HG02870 (cell line): ENCODE data around the gene PLA2G4D.

Experiments used
- ATAC-seq: cut with Tn5 transposase; IDR thresholded peaks from one replicate; pipeline ENCODE4 v1.9.1; 2021; ENCODE audit warnings: mild to moderate bottlenecking, moderate library complexity; ENCODE audit not compliant: unreplicated experiment

Gene PLA2G4D

DNA sequence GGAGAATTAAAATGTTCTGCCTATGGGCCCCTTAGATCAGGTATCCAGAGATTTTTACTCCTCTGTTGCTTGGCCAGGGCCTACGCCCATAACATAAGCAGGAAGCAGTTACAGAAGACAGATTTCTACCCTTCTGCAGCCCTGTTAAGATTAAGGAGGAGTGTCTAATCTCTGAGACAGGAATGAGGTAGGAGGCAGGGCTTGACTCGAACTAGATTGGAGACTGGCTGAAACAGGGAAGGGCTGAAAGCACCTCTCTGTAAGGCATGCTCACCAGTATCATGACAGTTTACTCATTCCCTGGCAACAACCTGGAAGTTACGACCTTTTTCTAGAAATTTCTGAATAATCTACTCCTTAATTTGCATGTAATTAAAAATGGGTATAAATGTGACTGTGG, 16.7 kb downstream of the PLA2G4D start:
- no peak for ATAC-seq

DNA sequence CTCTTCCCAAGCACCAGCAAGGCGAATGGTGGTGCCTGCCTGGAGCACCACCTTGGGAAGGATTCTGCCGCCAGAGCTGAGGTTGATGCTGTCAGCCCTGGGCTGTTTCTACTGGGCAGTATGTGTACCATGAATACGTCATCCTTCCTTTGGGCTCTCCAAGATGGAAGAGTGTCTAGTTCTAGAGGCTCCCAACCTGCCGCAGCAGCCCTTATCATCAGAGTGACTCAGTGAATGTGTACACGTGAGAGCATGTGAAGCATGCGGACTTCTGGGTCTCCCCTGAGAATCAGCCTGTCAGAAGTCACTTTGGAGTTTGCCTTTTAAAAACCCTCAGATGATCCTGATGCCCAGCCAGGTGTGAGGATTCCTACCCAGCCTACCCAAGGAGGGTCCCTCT, 20.9 kb downstream of the PLA2G4D start:
- no peak for ATAC-seq

DNA sequence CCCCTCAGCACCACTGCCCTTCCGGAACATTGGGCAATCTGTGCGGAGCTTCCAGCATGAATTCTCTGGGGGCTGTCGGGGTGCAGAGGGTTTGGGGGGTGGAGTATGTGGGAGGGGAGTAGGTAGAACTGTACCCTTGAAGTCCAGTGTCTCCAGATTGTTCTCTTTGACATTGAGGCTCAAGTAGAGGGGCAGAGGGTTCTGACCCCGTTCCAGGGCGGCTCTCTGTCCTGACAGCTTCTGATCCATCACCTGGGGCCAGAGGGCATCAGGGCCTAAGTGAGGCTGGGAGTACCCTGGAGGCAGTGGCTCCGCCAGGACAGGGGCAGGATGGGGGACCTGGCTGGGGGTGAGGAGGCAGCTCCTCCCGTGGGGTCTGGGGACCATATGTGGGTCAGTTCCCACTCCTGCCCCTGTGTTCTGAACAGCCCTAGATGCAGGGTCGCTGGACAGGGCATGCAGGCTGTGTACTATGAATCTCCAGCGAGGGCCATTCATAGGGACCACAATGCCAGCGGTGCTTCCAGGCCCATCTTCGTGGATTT, 22.1 kb downstream of the PLA2G4D start:
- ATAC-seq: no peak

- ATAC-seq: no peak
These were observed 22.6 kb downstream of the PLA2G4D start for GRCh38 chr15:42071717-42072116.

DNA sequence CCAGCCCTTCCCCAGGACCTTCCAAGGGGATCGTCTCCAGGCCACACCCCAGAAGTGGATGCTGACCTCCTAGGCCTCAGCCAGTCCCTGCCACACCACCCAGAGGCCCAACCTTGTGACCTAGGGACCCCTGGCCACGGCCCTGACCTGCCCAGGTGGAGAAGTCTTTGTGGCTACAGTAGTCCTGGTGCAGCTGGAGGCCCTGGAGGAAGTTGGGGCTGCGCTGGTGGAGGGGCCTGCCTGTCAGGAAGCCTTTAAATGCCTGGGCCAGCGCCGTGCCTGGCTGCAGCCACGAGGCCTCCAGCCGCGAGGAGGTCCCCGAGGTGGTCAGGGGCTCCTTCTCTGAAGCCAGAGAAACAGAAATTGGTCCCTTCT, 23.4 kb downstream of the PLA2G4D start:
- no peak for ATAC-seq

DNA sequence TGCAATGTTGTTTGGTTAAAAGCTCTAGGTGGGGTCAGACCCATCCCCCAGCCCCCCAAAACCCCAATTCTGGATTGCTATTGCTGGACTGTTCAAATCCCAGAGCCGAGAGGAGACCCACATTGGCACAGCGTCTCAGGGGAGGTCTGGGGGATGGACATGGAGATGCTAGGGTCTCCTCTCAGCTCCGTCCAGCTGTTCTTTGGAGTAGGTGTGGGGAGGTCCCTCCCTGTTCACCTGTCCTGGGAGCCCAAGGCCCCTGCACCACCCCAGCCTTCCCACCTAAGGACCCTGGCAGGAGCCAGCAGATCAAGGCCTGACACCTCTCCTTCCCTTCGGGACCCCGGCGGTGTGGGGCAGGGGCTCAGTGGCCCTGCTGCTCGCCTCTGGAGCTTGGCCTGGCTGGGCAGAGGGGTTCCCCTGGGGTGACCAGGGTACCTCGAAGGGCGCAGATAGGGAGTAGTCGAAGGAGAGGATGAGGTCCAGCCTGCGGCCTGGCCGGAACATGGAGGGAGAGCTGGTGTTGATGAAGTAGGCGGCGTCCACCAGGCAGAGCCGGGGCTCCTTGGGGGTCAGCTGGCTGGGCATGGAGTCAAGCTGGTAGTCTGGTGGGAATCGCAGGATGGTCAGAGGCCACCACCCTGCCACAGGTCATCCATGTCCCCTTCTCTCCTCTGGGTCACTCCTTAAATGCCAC, 23.9 kb downstream of the PLA2G4D start:
- ATAC-seq: no peak

GRCh38 chr15:42069496-42070278, 24.7 kb downstream of the PLA2G4D start:
- no peak for ATAC-seq

- no peak for ATAC-seq
These were observed 25.3 kb downstream of the PLA2G4D start for GRCh38 chr15:42069025-42069424.

- no peak for ATAC-seq
These were observed 25.8 kb downstream of the PLA2G4D start for GRCh38 chr15:42068601-42069000.

GRCh38 chr15:42066764-42067415, 27.5 kb downstream of the PLA2G4D start:
- ATAC-seq: no peak

- ATAC-seq: no peak
These were observed 28.9 kb downstream of the PLA2G4D start for GRCh38 chr15:42065468-42065867.

DNA sequence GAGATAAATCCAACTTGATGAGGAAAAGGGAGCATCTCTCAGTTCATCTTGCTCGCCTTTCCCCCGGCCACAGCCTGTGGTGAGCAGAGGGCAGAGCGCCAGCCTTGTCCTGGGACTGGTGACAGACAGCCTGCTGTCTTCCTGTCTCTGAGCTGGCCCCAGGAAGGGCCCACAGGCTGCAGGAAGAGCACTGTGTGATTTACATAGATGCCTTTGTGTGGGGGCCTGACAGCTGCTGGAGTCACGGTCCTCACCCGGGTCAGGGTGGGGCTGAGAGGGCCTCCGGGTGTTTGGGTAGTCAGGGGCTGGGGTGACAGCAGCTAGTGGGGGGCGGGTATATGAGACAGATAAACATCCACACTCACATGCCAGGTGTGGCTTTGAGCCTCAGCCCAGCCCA, 29.3 kb downstream of the PLA2G4D start:
- no peak for ATAC-seq

- ATAC-seq: no peak
These were observed 30.1 kb downstream of the PLA2G4D start for GRCh38 chr15:42064271-42064670.

DNA sequence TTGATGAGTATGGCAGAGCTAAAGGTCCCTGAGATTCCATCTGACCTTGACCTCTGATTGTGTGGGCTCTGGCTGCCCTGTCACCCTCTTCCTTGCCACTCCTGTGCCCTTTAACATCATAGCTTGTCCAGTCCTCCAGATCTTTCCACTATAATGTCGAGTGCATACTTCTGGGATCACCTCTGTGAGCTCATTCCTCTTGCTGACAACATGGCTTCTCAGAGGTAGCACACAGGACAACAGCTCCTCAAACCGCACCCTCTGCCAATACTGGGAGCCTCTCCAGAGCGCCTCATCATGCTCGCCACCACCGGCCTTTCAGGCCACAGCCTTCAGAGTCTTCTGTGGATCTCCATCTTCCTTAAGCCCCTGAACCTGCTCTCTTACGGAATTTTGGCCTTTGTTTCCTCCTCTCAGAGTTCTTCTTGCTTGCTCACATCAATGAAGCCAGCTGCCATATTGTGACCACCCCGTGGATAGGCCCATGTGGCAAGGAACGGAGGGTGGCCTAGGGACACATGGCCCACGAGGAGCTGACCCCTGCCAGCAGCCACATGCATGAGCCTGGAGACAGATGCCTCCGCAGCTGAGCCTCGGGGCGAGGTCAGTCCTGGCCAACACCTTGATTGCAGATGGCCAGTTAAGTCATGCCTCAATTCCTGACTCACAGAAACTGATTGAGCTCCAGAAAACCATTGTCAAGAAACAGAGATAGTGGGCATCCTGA, 31.1 kb downstream of the PLA2G4D start:
- no peak for ATAC-seq

DNA sequence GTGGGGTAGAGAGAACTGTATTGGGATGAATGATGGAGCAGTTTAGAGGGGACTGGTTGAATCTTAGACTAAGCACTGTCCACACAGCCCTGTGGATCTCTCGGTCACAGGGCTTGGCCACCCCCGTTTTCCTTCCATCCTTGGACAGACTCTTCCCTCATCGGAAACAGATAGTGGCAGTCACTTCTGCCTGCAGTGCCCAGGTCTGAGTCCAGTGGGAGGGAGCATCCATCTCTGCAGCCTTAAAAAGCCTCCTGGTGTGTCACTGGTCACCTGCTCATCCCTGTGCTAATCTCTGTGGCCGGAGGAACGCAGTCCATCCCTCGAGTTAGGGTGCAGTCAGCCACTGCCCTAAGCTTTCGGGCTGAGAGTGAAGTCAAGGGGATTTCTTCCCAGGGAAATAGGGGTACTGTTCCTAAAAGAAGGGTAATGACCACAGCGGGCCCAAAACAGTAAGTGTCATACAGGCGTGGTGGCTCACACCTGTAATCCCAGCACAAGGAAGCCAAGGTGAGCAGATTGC, 32.0 kb downstream of the PLA2G4D start:
- ATAC-seq: no peak

- ATAC-seq: no peak
These were observed 33.6 kb downstream of the PLA2G4D start for GRCh38 chr15:42060797-42061196.

DNA sequence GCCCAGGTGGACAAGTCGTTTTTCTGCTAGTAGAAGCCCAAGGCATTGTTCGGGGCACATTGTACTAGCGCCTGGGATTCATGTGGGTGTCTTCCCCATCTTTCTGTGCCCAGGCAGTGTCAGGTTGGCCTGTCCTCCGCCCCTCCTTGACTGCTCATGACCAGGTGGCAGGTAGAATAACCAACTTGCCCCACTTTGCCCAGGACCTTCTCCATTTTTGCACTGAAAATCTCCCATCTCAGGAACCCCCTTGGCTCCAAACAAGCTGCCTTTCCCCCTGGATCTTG, 33.9 kb downstream of the PLA2G4D start:
- ATAC-seq: no peak

GRCh38 chr15:42059661-42060476, 34.5 kb downstream of the PLA2G4D start:
- no peak for ATAC-seq

GRCh38 chr15:42058791-42059190, 35.6 kb downstream of the PLA2G4D start:
- no peak for ATAC-seq
